HG03460 (cell line): ENCODE measurements around the gene DNASE1L1.

Experiments used
- ATAC-seq: cut with Tn5 transposase; IDR thresholded peaks from one replicate; pipeline ENCODE4 v1.9.1; 2021; ENCODE audit not compliant: unreplicated experiment

Gene DNASE1L1

GRCh38 chrX:154436983-154437752, 28.1 kb upstream of the DNASE1L1 start, which contains the start of gene GDI1:
GDI1 (plus strand) TSS chrX:154437154; CDS start chrX:154437255, 101 bp downstream.
- ATAC-seq, result no peak

DNA sequence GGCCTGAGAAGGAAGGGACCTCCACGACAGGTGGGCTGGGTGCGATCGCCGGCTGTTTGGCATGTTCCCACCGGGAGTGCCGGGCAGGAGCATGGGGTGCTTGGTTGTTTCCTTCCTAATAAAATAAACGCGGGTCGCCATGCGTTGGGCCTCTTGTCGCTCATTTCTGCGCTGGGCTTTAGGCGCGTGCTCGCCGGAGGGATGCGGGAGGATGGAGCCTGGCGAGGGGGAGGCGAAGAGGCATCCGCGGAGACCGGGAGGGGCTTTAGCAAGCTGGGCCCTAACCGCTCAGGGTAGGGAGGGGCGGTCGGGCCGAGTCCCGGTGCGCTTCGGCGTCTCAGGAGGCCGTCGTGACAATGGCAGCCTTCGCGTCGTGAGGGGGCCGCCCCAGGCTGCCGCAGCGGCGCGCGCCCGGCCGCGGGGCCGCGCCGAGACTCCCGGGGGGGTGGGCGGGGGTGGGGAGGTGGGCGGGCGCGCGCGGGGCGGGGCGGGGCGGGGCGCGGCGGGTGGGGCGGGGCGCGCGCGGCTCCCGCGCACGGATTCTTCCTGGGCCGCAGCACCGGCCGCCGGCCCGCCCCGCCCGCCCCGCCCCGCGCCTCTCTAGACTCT, 27.4 kb upstream of the DNASE1L1 start:
- no peak for ATAC-seq

GRCh38 chrX:154435171-154435733, 26.2 kb upstream of the DNASE1L1 start:
- ATAC-seq, result no peak

DNA sequence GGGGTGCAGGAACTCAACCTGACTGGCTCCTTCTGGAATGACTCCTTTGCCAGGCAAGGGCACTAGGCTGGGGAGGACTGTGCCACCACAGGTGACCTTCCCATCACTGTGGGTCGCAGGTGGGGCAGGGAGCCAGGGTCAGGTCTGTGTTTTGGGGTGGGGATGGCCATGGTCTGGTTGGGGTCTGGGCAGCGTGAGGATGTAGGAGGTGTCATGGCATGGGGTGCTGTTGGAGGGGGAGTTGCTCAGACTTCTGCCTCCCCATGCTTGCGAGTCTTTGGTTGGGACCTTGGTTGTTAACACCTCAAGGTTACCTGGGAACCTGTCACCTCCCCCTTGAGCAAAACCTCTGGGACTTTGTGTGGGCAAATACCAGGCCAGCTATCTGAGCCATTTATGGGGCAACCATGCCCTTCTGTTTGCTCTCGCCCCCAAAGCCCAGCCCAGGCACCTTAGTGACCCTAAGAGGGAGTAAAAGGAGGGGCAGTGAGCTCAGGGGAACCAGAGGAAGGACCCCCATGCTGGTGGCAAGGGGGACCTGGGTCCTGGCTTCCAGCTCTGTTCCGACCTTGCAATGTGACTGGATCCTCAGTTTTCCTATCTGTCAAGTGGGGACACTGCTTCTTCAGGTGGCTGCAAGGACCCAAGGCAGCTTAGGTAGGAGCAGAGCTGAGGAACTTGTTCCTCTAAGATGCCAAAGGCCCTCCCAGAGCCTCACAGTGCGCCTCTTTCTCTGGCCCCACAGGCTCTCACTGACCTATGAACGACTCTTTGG, 25.5 kb upstream of the DNASE1L1 start:
- no peak for ATAC-seq

DNA sequence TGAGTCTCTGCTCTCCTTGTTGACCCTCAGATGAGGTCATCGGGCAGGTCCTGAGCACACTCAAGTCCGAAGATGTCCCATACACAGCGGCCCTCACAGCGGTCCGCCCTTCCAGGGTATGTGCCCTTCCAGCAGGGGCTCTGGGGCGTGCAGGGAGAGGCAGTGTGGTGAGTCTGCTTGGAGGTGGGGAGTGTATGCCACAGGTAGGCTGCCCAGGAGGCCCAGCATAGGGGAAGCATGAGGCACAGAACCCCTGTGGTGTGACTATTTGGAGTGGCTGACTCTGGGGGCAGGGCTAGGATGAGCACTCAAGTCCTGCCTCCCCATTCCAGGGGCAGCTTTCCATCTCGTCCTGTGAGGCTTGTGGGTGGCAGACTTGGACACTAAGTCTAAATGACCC, 24.6 kb upstream of the DNASE1L1 start:
- ATAC-seq, result no peak

DNA sequence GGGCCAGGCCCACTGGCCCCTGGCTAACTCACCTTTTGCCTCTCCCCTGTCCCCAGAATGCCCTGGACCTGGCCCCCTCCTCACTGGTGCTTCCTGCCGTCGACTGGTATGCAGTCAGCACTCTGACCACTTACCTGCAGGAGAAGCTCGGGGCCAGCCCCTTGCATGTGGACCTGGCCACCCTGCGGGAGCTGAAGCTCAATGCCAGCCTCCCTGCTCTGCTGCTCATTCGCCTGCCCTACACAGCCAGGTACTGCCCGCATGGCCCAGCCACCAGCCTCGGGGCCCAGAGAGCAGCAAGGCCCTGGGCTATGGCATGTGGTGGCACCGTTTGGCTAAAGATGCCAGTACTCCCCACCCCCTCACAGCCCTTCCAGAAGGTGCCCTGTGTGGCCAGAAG, 23.2 kb upstream of the DNASE1L1 start:
- no peak for ATAC-seq

- no peak for ATAC-seq
These were observed 22.3 kb upstream of the DNASE1L1 start for GRCh38 chrX:154431341-154431740.

DNA sequence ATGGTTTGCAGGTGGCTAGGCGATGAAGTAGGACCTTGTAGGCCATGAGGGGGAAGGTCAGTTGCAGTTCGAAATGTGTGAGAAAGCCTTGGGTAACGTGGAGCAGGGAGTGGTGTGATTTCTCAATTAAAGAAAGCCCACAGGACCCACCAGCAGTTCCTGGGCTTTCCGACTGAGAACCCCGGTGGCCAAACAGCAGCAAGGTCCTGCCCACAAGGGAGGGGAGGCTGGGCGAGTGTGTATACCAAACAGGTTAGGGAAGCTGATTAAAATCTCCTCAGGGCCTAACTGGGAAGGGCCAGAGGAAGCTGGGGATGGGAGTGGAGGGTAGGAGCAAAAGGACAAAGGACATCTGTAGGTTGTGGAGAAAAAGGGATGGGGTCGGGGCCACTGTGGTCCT, 21.9 kb upstream of the DNASE1L1 start:
- no peak for ATAC-seq

GRCh38 chrX:154430479-154430878, 21.4 kb upstream of the DNASE1L1 start:
- no peak for ATAC-seq

- no peak for ATAC-seq
These were observed 20.7 kb upstream of the DNASE1L1 start for GRCh38 chrX:154429711-154430110.

GRCh38 chrX:154428176-154429171, 19.4 kb upstream of the DNASE1L1 start, which contains the start of gene ATP6AP1:
ATP6AP1 (plus strand) TSS chrX:154428677; CDS start chrX:154428693, 16 bp downstream.
- ATAC-seq, result peak; percentile 99

GRCh38 chrX:154426916-154427770, 18.1 kb upstream of the DNASE1L1 start:
- no peak for ATAC-seq

GRCh38 chrX:154420402-154420756, 11.3 kb upstream of the DNASE1L1 start:
- ATAC-seq, result no peak

DNA sequence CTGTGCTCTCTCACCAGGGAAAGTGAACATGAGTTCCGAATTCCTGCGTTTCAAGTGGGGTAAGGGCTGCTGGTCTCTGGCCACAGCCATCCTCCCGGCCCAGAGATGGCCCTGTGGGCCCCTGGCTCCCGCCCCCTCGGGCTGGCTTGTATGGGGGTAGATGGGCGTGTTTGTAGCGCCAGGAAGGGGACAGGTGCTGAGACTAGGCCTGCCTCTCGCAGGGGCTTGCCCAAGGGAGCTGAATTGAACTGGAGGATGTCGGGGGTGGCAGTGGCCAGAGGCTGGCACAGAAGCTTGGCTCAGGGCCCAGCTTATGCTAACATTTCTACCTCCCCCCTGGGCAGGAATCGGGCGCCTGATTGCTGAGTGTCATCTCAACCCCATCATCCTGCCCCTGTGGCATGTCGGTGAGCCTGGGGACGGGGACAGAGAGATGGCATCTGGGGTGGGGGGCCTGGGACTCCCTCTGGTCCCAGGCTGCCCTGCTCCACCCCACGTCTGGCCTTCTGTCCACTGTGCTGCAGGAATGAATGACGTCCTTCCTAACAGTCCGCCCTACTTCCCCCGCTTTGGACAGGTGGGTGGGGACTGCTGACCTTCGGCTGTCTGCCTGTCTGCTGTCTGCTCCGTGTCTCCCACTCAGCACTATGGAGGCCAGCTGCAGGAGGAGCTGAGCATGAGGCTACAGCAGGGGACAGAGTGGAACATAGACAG, 10.8 kb upstream of the DNASE1L1 start:
- ATAC-seq, result no peak

- no peak for ATAC-seq
These were observed 10.1 kb upstream of the DNASE1L1 start for GRCh38 chrX:154419189-154419588.

GRCh38 chrX:154417157-154417556, 8.1 kb upstream of the DNASE1L1 start:
- ATAC-seq, result no peak

- ATAC-seq, result no peak
These were observed 4.1 kb upstream of the DNASE1L1 start for GRCh38 chrX:154413142-154413541.

GRCh38 chrX:154412468-154412867, 3.4 kb upstream of the DNASE1L1 start:
- ATAC-seq, result no peak

- peak; percentile 56 for ATAC-seq
These were observed 2.9 kb upstream of the DNASE1L1 start for GRCh38 chrX:154411981-154412340.
